Keratinocyte (primary cell): Measurements from ENCODE around the gene PPP1R37.

Experiments
- CTCF ChIP-seq, 3 experiments: IDR thresholded peaks in 1 of 3; conservative IDR thresholded peaks in 1 of 3; optimal IDR thresholded peaks in 1 of 3; 2 replicates in 2 of 3; 3 replicates in 1 of 3; pipeline versions ENCODE3 to v1.5.1; 2011; ENCODE audit warnings: low read length in 3 of 3, mild to moderate bottlenecking in 3 of 3, moderate library complexity in 2 of 3, control low read depth in 1 of 3, inconsistent platforms in 1 of 3; ENCODE audit not compliant: insufficient read depth in 2 of 3; ENCODE audit errors: extremely low read depth in 1 of 3
- EZH2 ChIP-seq: IDR thresholded peaks from one replicate; pipeline ENCODE4 v1.6.1; 2012; ENCODE audit warnings: inconsistent platforms, mild to moderate bottlenecking, low read length, moderate library complexity

GRCh38 chr19:45191375-45191774, 98.4 kb downstream of the PPP1R37 start:
- TF ChIP-seq CTCF (optimal IDR thresholded peaks at IDR 0.05 in 1 of 3, IDR thresholded peaks at IDR 0.05 in 1 of 3, conservative IDR thresholded peaks at IDR 0.05 in 1 of 3; ENCODE audit: extremely low read depth in 1 of 3, insufficient read depth in 2 of 3, low read length in 3 of 3): peak; percentile 25 to 71 (median 61)
- no peak for TF ChIP-seq EZH2
